Activated CD4-positive, alpha-beta T cell treated with anti-CD3 and anti-CD28 coated beads, Interleukin-2, amount 10 ng/mL, durations not matched to agents 24 days and 14 days (primary cell): ENCODE measurements around the gene ZNF331. TPM values are rescaled to one million over a fixed set of nuclear protein-coding genes. Genes with fewer than 3 reads are reported as not detected.

Experiments
- DNase-seq: peaks from one replicate; pipeline ENCODE4 v3.0.0; 2022
- H3K27ac Mint-ChIP-seq: one replicate; pipeline ENCODE4 v1.8.0; 2022; ENCODE audit warnings: mild to moderate bottlenecking, mixed read lengths
- H3K27me3 Mint-ChIP-seq: one replicate; pipeline ENCODE4 v1.8.0; 2022; ENCODE audit warnings: mixed read lengths
- H3K36me3 Mint-ChIP-seq: one replicate; pipeline ENCODE4 v1.8.0; 2022; ENCODE audit warnings: low read depth, mild to moderate bottlenecking, mixed read lengths
- H3K4me1 Mint-ChIP-seq: one replicate; pipeline ENCODE4 v1.8.0; 2021; ENCODE audit warnings: mixed read lengths
- H3K4me3 Mint-ChIP-seq: one replicate; pipeline ENCODE4 v1.8.0; 2022; ENCODE audit warnings: mild to moderate bottlenecking, moderate library complexity, mixed read lengths
- H3K9me3 Mint-ChIP-seq: one replicate; pipeline ENCODE4 v1.8.0; 2021; ENCODE audit warnings: mixed read lengths
- intact Hi-C: fragments of 100-400 bp; cut with micrococcal nuclease; formaldehyde crosslinking; loops from one replicate; pipeline ENCODE4 v1.15.1; 2023
- total RNA-seq: library from RNA; stranded (reverse); gene quantifications from 2 replicates; pipeline ENCODE4 v1.2.3, GENCODE V29; 2022

Gene ZNF331
- total RNA-seq, 1 donor from 2014 or later, result 18.2 TPM

GRCh38 chr19:53536225-53536548 is 1.8 kb upstream of the ZNF331 start:
- H3K4me3 Mint-ChIP-seq, result peak overlapping the region; percentile 39
- peaks cover 2% of the 10 kb centered on the region for H3K27me3 Mint-ChIP-seq
- intact Hi-C loops, result loop anchor here (5.0 kb wide), 1 partner anchor 331 kb away; the partner anchor contains the start of gene MYADM
- DNase-seq, result no peak
- no peak overlapping the region for H3K27ac Mint-ChIP-seq
- peaks cover 13% of the 10 kb centered on the region for H3K9me3 Mint-ChIP-seq
- peaks cover 10% of the 10 kb centered on the region for H3K4me1 Mint-ChIP-seq
- H3K36me3 Mint-ChIP-seq, result peaks cover 32% of the 10 kb centered on the region

GRCh38 chr19:53537121-53537520 is 824 bp upstream of the ZNF331 start:
- peaks cover 39% of the 10 kb centered on the region for H3K36me3 Mint-ChIP-seq
- peak overlapping the region; percentile 97 for H3K4me3 Mint-ChIP-seq
- peaks cover 2% of the 10 kb centered on the region for H3K27me3 Mint-ChIP-seq

GRCh38 chr19:53538378-53539109 is 599 bp downstream of the ZNF331 start:
- peak overlapping the region; percentile 99 for H3K27ac Mint-ChIP-seq
- H3K36me3 Mint-ChIP-seq, result peaks cover 45% of the 10 kb centered on the region
- H3K4me1 Mint-ChIP-seq, result peaks cover 13% of the 10 kb centered on the region
- peaks cover 2% of the 10 kb centered on the region for H3K27me3 Mint-ChIP-seq
- intact Hi-C loops, result loop anchor here (1.0 to 5.0 kb wide), 2 partner anchors 16 to 329 kb away; partner anchors contain the start of gene MYADM
- DNase-seq, result no peak
- H3K9me3 Mint-ChIP-seq, result peaks cover 4% of the 10 kb centered on the region
- H3K4me3 Mint-ChIP-seq, result peak overlapping the region; percentile 97

More at GRCh38 chr19:53537121-53537520, 824 bp upstream of the ZNF331 start:
- intact Hi-C loops, result loop anchor here (1.0 to 5.0 kb wide), 2 partner anchors 16 to 330 kb away; partner anchors contain the start of gene MYADM
- Mint-ChIP-seq H3K9me3 (peaks cover 11% of the 10 kb centered on the region), H3K27ac (peak overlapping the region; percentile 99), H3K4me1 (peaks cover 13% of the 10 kb centered on the region)
- DNase-seq, result no peak

- no peak for DNase-seq
- intact Hi-C loops, result no loop called here
- H3K27ac Mint-ChIP-seq, result no peak overlapping the region
- peaks cover 53% of the 10 kb centered on the region for H3K36me3 Mint-ChIP-seq
- peaks cover 13% of the 10 kb centered on the region for H3K4me1 Mint-ChIP-seq
- H3K27me3 Mint-ChIP-seq, result peaks cover 2% of the 10 kb centered on the region
- H3K9me3 Mint-ChIP-seq, result peaks cover 6% of the 10 kb centered on the region
- H3K4me3 Mint-ChIP-seq, result no peak overlapping the region
These were observed 2.1 kb downstream of the ZNF331 start for GRCh38 chr19:53540091-53540490.

- peaks cover 14% of the 10 kb centered on the region for H3K4me1 Mint-ChIP-seq
- H3K27ac Mint-ChIP-seq, result no peak overlapping the region
- no peak for DNase-seq
- intact Hi-C loops, result no loop called here
- peaks cover 61% of the 10 kb centered on the region for H3K36me3 Mint-ChIP-seq
- H3K4me3 Mint-ChIP-seq, result no peak overlapping the region
- peaks cover 2% of the 10 kb centered on the region for H3K27me3 Mint-ChIP-seq
- peaks cover 6% of the 10 kb centered on the region for H3K9me3 Mint-ChIP-seq
These were observed 4.0 kb downstream of the ZNF331 start for GRCh38 chr19:53541971-53542370.

- Mint-ChIP-seq H3K27ac (no peak overlapping the region), H3K4me1 (peaks cover 6% of the 10 kb centered on the region), H3K4me3 (no peak overlapping the region), H3K36me3 (peaks cover 52% of the 10 kb centered on the region), H3K27me3 (no peaks in the 10 kb centered on the region), H3K9me3 (peaks cover 3% of the 10 kb centered on the region)
- DNase-seq, result no peak
- intact Hi-C loops, result no loop called here
These were observed 7.5 kb downstream of the ZNF331 start for GRCh38 chr19:53545271-53546065.

GRCh38 chr19:53546758-53547513 is 9.0 kb downstream of the ZNF331 start:
- Mint-ChIP-seq H3K27ac (no peak overlapping the region), H3K4me1 (peaks cover 5% of the 10 kb centered on the region), H3K4me3 (no peak overlapping the region), H3K9me3 (peaks cover 3% of the 10 kb centered on the region), H3K36me3 (peaks cover 44% of the 10 kb centered on the region), H3K27me3 (no peaks in the 10 kb centered on the region)
- DNase-seq, result no peak
- intact Hi-C loops, result no loop called here

- Mint-ChIP-seq H3K9me3 (no peaks in the 10 kb centered on the region), H3K27ac (no peak overlapping the region), H3K4me3 (no peak overlapping the region), H3K4me1 (peaks cover 13% of the 10 kb centered on the region), H3K27me3 (no peaks in the 10 kb centered on the region), H3K36me3 (peaks cover 35% of the 10 kb centered on the region)
- no peak for DNase-seq
- intact Hi-C loops, result no loop called here
These were observed 11.4 kb downstream of the ZNF331 start for GRCh38 chr19:53549340-53549739.

GRCh38 chr19:53552001-53552721 is 14.2 kb downstream of the ZNF331 start:
- peaks cover 24% of the 10 kb centered on the region for H3K36me3 Mint-ChIP-seq
- no peaks in the 10 kb centered on the region for H3K27me3 Mint-ChIP-seq
- no peak for DNase-seq
- H3K27ac Mint-ChIP-seq, result no peak overlapping the region
- no peaks in the 10 kb centered on the region for H3K9me3 Mint-ChIP-seq
- no peak overlapping the region for H3K4me3 Mint-ChIP-seq
- intact Hi-C loops, result no loop called here
- peaks cover 18% of the 10 kb centered on the region for H3K4me1 Mint-ChIP-seq

- Mint-ChIP-seq H3K4me1 (peaks cover 18% of the 10 kb centered on the region), H3K27ac (peak overlapping the region; percentile 97), H3K9me3 (peaks cover under 1% of the 10 kb centered on the region), H3K36me3 (peaks cover 29% of the 10 kb centered on the region), H3K4me3 (peak overlapping the region; percentile 93), H3K27me3 (no peaks in the 10 kb centered on the region)
- intact Hi-C loops, result no loop called here
- DNase-seq, result no peak
These were observed 15.2 kb downstream of the ZNF331 start for GRCh38 chr19:53553156-53553555.

GRCh38 chr19:53553865-53554791 is 16.2 kb downstream of the ZNF331 start:
- intact Hi-C loops, result loop anchor here (1.0 kb wide), 3 partner anchors 16 to 123 kb away; partner anchors contain the start of genes ZNF331 and ZNF761
- peak overlapping the region; percentile 93 for H3K4me3 Mint-ChIP-seq
- peaks cover 34% of the 10 kb centered on the region for H3K36me3 Mint-ChIP-seq

GRCh38 chr19:53554804-53555203 is 16.9 kb downstream of the ZNF331 start:
- Mint-ChIP-seq H3K4me3 (peak overlapping the region; percentile 93), H3K27me3 (no peaks in the 10 kb centered on the region), H3K36me3 (peaks cover 37% of the 10 kb centered on the region), H3K27ac (peak overlapping the region; percentile 97), H3K4me1 (peaks cover 18% of the 10 kb centered on the region), H3K9me3 (peaks cover 16% of the 10 kb centered on the region)
- no peak for DNase-seq
- intact Hi-C loops, result loop anchor here (1.0 kb wide), 3 partner anchors 17 to 124 kb away; partner anchors contain the start of genes ZNF331 and ZNF761

More at GRCh38 chr19:53553865-53554791, 16.2 kb downstream of the ZNF331 start:
- peaks cover 10% of the 10 kb centered on the region for H3K9me3 Mint-ChIP-seq
- peak; percentile 97 for DNase-seq
- peaks cover 18% of the 10 kb centered on the region for H3K4me1 Mint-ChIP-seq
- no peaks in the 10 kb centered on the region for H3K27me3 Mint-ChIP-seq
- peak overlapping the region; percentile 97 for H3K27ac Mint-ChIP-seq
